GM18507 (cell line): ENCODE data around the gene OSM.

Source experiments
- DNase-seq: peaks from one replicate; pipeline ENCODE4 v3.0.0; 2011; ENCODE audit warnings: low read depth; ENCODE audit not compliant: insufficient read length; ENCODE audit errors: extremely low spot score
- FAIRE-seq: peaks from 2 replicates; lab custom pipeline; 2011; peaks lifted over from hg19 to GRCh38; lab: Jason Lieb, UNC

OSM gene

DNA sequence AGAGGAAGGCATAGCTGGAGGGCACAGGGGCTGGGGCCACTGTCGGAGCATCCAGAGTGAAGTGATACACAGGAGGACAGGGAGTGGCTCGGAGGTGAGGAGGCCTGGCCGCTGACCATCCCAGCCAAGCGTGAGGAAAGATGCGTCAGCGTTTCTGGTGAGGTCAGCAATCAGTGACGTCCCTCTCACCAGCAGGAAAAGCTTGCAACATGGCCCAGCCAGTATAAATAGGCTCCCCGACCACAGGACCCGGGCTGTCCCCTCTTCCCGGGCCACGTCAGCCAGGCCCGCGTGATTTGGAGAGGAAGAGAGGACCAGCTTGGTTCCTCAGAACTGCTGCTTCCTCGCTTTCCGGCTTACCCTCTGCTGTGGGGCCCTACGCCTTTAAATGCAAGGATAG is 4.2 kb upstream of the OSM start:
- DNase-seq (no peak), FAIRE-seq (no peak)

DNA sequence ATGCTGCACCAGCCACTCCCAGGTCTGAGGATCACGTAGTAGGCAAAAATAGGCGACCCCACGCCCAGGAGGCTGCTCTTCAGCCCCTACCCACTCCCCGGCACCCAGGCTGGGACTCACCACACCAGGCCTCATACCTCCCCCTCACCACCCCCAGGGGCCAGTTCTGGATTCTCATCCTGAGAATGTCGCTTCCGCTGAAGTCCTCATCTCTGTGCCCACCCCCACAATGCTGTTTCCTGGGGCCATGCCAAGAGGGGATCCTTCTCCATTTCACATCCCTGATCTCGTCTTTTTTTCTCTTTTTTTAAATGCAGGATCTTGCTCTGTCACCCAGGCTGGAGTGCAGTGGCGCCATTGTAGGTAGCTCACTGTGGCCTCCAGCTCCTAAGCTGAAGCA is 1.7 kb upstream of the OSM start:
- no peak for FAIRE-seq
- no peak for DNase-seq

DNA sequence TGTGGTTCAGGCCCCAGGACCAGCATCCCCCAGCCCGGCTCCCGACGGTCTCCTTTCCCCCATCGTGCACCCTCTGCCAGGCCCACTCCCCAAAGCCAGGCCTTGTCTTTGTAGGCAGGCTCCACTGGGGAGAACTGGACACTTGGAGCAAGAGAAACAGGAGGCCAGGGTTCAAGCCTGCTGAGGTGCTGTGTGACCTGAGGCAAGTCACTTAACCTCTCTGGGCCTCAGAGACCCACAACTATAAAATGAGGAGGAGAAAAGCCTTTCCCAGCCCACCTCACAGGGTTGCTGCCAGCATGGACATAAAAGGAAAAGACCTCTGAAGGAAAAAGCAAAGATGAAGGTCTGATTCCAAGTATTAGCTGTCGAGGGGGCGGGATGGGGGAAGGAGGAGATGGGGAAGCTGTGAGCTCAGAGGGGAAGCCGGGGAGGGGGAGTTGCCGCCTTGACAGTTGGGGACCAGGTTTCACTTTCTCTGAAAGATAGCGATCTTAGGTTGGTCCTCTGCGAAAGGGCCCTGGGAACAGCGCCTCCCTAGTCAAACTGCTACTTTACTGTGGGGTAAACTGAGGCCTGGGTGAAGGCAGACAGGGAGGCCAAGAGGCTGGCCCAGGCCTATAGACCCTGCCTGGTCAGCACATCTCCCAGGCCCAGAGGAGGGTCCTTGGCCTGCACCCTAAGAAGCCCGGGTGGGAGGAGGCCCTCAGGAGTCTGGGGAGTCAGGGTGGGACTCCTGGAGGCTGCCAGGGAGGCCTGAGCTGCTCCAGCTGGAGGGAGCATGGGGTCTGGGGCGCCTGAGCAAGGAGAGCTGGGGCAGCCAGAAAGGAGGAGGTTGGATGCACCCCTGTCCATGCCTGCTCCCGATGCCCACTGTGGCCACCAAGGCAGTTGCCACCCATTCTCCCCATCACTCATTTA is 991 bp upstream of the OSM start:
- FAIRE-seq (no peak), DNase-seq (no peak)

DNA sequence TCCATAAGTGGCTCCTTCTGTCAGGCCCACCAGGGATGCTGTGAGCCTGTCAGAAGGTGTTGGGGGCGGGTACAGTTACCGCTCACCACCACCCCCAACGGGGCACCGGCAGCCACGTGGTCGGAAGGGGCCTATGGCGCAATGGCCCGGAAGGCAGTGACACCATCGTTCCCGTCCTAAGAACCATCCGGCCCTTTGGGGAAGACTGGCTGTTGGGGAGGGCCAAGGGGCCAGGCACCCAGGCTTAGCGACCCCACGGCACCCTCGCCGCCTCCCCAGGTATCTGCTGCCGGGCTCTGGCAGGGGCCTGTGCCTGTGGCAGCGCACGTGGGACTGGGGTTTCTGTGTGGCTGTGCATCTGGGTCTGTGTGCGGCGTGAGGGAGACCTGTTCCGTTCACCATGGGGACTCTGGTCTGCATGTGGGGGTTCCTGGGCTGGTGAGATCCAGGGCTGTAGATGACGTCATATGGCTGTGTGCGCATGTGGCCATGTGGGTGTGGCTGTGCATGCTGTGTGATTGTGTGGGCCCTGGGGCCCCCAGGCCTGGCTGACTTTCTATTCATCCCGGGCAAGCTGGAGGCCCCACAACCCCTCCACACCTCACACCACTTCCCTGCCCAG is 717 bp downstream of the OSM start:
- FAIRE-seq (peak; percentile 95), DNase-seq (peak; percentile 71)

DNA sequence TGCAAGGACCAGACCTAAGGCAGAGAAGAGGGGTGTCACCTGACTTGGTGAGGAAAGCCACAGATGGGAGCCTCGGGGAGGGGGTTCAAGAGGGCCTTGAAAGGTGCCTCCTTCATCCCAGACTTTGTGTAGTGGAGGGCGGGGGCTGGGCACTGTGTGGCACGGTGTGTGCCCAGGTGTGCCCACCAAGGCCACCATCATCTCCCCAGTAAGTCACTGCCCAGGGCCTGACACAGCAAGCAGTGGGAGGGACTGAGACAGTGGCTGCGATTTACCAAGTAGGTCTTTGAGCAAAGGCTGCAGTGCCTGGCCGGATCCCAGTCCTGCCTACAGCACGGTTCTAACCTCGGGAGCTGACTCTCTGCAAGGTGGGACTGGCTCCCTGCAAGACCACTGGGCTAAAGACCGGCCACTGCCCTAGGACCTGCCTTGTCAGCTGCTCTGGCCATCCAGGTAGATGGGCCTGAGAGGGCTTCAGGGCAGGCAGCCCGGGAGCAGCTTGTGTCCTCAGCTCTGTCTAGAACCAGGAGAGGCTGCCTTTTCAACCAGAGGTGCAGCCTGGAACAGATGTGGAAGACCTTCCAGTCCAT is 1.4 kb downstream of the OSM start:
- DNase-seq (no peak), FAIRE-seq (no peak)

DNA sequence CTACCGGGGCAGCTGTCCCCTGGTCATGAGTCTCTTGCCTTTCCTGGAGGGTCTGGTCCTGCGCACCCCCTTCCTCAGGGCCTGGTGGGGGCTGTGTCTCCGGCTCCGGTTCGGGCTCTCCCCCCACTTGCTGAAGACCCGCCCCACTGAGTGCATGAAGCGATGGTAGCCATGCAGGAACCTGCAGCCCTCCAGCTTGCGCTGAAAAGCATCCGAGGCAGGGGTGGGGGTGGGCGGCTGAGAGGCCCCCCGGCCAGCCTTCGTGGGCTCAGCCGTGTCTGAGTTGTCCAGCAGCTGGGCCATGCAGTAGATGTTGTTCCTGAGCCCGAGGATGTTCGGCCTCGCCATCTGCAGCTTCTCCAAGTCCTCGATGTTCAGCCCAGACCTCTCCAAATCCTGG is 2.8 kb downstream of the OSM start:
- FAIRE-seq: no peak

DNA sequence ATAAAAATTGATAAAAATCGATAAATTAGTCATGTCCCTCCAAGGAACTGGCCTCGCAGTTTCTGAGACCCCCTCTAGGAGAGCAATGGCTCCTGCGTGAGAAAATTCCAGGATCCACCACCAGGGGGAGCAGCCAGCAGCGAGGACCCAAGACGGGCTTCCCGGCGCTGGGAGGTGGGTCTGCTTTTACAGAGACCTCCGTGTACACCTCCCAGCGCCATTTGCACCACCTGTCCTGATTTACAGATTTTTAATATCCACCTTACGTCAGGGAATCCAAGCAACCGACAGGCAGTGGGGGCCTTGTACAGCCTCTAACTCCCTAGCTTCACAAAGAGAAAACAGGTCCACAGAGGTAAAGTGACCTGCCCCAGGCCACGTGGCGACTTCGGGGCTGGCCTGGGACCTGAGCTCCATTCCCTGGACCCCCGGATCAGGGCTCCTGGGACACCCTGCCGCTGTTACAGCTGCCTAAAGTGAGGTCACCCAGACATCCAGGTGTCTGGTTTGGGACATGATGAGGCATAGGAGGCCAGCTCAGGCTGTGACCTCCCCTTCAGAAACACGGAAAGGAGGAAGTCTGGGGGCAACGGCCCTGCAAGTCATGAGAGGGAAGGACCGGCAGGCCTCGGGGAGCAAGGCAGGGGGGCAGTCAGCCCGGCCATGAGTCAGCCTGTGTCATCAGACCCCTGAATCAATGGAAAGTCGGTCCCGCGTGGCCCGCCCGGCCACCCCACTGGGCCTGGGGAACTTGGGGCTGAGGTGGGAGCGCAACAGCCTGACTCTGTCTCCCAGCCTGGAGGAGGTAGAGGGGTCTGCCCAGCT is 3.5 kb downstream of the OSM start:
- FAIRE-seq (peak; percentile 82), DNase-seq (no peak)

More for the DNA sequence above, 2.8 kb downstream of the OSM start:
- no peak for DNase-seq

DNA sequence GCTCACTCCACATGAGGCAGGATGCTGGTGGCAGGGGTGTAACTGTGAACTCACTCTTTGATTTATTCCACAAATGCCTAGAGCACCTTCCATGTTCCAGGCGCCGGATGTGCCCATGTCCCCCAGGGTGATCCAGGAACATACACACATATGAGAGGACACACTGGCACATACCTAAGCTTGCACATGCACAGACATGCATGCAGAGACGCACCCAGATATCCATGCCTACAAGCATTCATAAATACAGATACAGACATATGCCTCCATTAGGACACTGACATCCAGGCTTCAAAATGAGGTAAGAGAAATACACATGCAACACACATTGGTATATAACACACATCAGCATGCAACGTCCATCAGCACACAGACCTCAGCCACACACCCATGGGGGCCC is 4.5 kb downstream of the OSM start:
- DNase-seq: no peak
- FAIRE-seq: no peak

DNA sequence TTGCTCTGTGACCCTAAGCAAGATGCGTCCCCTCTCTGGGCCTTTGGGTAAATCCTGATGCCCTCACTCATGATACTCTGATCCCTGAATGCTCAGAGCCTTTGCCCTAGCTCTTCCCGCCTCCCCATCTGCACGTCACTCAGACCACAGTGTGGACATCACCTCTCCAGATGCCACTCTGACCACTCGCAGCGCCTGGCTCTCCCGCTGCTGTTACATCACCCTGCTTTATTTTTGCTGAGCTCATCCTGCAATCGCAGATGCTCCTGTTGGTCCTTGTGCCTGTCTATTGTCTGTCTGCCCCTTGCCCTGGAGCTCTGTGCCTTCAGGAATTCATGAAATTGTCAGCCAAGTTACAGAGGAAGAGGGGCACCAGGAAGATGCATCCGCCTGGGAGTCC is 5.5 kb downstream of the OSM start:
- DNase-seq (no peak), FAIRE-seq (no peak)

DNA sequence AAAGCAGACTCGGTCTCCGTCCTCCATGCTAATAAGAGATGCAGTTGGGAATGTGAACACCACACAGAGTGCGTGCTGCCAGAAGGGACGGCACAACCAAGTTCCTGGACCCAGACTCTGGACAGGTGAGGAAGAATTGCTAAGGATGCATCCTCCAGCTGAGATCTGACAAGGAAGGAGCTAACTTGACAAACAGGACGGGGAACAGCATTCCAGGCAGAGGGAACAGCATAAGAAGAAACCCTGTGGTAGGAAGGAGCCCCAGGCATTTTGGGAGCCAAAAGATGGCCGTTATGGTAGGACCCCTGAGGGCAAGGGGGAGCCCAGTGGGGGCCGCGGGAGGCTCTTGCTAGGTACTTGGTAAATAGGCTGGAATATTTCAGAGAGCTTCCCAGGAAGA is 6.0 kb downstream of the OSM start:
- DNase-seq: no peak
- no peak for FAIRE-seq

DNA sequence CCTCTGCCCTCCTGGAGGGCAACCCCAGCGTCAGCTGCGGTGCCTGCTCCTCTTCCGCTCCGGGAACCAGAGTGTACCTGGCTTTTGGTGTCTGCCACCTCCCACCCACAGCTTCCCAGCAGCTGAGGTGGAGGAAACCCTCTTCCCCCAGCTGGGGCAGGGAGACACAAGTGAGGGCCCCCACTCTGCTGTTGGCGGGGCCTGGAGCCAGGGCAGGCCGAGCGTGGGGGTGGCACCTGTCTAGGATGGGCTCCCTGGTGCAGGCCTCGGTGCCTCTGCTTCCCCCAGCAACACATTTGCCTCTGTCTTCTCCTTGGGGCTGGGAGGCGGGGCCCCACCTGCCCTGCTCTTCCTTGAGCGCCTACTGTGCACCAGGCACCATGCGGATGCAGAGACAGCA is 6.4 kb downstream of the OSM start:
- no peak for FAIRE-seq
- no peak for DNase-seq

DNA sequence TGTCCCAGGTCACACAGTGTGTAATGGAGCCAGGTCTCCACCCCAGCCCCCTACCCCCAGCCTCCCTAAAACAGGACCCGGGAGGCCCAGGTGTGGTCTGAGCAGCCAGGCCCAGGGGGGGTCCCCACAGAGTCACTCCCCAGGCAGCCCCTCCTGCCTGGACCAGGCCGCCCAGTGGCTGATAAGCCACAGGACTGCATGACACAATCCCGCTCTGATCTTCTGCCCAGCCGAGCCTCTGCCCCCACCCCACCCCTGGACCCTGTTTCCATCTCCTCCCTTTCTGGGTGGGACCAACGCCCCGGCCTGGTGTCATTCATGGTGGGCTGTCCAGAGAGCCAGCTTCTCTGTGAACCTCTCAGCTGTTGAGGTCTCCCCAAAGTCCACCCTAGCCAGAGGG is 12.3 kb downstream of the OSM start:
- DNase-seq: no peak
- FAIRE-seq: no peak

DNA sequence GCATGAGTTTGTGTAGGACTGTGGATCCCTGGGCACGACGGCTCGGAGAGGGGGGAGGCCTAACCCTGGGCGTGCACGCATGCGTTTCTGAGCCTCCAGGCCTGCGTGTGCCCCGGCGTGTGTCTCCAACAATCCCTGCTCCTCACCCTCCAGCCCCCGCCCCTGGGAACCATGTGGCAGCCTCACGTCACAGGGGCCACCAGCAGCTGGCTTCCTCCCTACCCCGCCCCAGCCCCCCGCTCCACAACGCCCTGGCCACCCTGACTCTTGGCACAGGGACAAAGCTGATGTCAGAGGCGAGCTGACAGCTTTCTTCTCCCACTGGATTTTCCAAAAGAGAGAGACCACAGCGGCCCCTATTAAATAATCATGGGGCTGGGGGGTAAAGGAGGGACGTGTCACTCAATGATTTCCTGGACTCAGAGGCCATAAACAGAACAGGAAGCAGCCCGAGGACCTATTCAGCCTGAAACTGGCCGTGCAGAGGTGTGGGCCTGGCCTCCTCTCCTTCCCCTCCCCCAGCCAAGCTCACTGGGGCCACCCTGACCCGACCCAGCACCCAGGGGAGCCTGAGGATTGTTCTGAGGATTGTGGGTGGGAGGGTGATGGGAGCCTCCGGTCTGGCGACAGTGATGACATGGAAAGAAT is 13.3 kb downstream of the OSM start:
- FAIRE-seq: peak; percentile 39
- DNase-seq: no peak

DNA sequence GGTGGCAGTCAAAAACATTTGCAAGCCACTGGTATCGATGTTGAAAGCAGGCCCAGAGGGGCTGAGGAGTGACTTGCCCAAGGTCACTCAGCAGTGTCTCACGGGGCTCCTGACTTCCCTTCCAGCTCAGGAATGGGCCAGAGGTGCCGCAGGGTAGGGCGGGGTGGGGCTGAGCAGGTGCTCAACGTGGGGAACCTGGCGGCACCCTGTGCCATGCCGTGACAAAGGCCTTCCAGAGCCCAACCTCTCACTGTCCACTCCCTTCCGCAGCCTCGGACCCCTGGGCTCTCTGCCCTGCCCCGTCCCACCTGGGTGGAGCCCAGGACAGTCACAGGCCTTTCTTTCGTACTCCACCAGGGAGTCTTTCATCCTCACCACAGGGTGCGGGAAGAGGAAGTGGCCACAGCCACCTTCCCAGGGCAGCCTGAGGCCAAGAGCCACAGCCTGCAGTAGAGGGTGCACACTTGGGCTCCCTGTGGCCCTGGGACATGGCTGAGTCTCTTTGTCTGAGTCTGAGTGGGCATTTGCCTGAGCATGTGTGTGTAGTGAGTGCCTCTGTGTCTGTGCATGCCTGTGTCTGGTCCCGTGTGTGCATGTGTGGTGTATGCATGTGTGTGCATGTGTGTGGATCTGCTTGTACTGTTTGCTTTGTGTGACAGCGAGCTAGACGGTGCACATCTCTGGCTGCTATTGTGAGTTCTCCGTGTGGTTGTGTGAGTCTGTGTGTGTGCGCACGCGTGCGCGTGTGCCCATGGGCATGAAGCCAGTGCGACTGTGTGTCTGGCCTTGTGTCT is 14.0 kb downstream of the OSM start:
- FAIRE-seq (no peak), DNase-seq (no peak)

DNA sequence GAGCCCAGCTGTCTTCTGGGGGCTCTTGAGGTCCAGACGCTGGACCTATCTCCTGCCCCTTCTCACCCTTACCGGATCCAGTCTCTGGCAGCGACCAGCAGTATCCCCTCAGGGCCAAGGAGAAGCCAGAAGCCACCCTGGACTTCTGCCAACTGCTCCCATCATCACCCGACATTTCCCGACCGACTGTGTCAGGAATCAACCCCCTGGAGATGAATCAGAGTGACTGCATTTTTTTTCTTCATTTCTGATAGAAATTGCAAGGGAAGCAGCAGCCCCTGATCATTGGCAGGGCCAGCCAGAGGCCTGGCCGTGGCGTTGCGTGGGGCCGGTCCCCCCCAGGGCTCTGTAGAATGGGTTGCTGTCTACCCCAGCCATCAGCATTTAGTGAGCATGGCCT is 14.9 kb downstream of the OSM start:
- FAIRE-seq (no peak), DNase-seq (no peak)

DNA sequence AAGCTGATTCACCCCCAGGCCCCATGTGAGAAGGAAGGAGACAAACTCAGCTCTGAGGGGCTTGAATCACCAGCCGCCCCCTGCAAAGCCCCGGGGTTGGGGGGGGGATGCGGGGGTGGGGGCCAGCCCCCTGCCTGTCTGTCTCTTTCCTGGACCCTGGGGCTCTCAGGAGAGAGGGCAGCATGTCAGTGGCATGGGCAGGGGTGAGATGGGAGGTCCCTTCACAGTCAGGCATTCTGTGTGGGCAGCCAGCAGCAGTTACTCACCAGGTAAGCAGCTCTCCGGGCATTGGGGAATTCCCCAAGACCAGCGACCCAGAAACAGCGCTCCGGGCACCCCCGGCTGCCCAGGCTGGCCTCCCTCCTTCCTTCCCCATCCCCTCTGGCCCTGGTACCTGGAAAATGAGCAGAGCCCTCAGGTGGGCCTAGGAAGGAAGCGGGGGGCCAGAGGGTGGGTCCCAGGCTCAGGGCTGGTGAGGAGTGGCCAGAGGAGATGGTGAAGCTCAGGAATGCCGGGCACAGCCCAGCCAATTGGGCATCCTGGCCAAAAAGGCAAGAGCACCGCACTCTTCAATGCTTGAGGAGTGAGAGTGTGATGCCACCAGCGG is 15.9 kb downstream of the OSM start:
- FAIRE-seq (no peak), DNase-seq (no peak)

DNA sequence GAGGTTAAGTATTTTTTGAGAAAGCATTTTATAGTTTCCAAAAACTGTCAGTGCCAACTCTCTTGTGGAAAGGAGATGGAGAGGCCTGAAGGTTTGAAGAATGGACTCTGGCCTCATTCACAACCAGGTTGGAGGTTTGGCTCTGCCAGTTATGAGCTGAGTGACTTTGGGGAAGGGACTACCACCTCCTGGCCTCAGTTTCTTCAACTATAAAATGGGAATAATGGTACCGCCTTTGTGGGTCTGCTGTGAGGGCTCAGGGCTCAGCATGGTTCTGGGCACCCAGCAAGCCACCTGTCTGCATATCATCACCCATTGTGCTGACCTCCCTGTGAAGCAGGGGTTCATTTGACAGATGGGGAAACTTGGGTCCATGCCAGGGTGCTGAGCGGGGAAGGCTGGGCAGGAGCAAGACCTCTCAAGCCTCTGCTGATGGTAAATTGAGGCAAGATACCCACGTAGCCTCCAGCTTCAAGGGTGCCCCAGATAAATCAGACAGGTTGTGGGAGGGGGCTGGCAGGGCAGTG is 16.5 kb downstream of the OSM start:
- FAIRE-seq: no peak

More for the DNA sequence above, 16.5 kb downstream of the OSM start:
- no peak for DNase-seq
